ENCODE data around the gene SCMH1.
"Not testable (repeated sequence)": the region's sequence is repeated elsewhere in the genome, so short reads cannot be mapped to it uniquely, and the experiment has no call there.

Gene SCMH1

DNA sequence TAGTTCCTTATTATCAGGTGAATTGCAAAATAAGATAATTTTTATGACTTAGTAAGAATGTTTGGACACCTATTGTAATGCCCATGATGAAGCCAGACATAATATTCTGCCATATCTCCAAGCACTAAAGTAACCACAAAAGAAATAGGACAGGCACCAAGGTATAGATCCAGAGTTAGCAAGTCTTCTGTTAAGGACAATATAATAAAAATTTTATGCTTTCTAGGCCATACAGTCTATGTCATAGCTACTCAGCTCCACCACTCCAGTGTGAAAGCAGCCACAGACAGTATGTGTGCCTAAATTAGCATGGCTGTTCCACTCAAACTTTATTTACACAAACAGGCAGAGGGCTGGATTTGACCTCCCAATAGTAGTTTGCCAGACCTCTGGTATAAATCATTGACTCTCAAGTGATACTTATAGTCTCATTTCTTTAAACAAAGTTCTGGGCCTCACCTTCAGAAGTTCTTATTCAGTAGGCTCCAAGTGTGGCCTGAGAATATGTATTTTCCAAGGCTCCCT is 88.3 kb downstream of the SCMH1 start:
- DNase-seq (ENCODE audit: low read depth in 3 of 3) = no peak

DNA sequence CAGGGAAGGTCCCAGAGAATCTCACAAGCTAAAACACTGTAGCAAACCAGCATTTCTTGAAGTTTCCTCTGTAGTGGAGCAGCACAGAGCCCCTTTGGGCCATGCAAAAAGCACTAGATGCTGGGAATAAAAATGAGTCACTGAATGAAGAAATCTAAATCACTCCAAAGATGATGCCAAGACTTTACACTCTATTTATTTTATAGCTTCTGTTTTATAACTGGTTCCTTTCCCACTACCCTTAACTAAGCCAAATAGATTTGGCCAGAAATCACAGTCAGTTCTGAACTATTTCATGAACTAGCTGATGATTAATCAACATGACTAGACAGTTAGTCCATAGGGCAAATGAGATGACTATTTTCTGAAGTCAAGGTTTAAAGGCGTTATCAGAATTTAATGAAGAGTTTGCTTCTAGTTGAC is 89.5 kb downstream of the SCMH1 start:
- DNase-seq (ENCODE audit: low read depth in 3 of 3) = no peak

DNA sequence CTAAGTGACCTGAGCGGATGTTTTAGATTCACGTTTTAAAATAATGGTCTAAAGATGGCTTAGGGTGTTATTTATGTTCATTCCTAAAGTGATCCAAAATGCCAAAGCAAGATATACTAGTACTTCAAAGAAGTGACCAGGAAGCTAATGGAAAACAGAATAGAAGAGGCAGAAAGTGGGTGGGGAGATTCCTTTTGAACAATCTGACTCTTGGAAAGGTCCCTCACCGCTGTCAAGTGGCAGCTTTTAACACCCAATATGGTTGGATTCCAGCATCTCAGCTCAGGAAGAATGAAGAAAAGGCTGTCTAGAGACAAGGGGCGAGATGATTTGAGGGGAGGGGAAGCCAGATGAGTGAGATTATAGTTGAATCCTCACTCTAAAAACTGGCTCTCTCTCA is 90.3 kb downstream of the SCMH1 start:
- no peak for DNase-seq (ENCODE audit: low read depth in 3 of 3)

DNA sequence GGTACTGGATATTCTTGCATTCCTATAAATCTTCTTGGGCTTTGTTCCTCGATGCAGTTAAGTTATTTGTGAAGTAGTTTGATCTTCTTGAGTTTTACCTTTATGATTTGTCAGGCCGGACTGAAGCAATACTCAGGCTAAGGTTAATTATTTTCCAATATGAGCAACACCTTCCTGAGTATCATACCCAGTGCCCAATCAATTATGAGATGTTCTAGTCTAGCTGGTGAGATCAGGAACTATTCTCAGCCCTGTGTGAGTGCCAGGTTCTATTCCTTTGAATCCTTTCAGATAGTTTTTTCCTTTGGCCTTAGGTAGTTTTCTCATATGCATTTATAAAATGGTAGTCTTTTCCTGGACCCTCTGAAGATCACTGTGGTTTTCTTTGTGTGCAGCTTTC is 92.5 kb downstream of the SCMH1 start:
- DNase-seq (ENCODE audit: low read depth in 3 of 3) = no peak

DNA sequence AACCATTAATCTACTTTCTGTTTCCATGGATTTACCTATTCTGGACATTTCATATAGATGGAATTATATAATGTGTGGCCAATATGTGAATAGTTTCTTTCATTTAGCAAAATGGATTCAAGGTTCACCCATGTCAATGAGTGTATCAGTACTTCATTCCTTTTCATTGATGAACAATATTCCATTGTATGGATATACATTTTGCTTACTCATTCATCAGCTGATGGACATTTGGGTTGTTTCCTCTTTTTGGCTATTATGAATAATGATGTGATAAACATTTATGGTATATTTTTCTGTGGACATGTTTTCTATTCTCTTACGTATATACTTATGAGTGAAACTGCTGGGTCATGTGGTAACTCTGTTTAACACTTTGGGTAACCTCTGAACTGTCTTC is 97.8 kb downstream of the SCMH1 start:
- no peak for DNase-seq (ENCODE audit: low read depth in 3 of 3)

DNA sequence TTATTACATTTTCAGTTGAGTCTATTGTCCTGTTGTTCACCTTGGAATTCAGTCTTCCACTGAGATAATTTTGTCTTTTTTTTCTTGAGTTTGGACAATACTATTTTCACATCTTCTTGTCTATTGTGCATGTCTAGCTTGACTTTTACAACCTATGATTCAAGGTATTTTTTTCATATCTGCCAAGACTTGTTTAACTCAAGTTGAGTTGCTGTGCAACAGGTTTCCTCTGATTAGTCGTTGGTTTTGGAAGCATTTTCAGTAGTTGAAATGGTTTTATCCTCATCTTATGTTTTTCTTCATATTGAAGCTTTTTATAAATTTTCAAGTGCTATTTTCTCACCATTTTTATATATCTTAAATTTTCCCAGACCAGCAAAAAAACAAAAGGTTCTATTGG is 103.6 kb downstream of the SCMH1 start:
- no peak for DNase-seq (ENCODE audit: low read depth in 3 of 3)

DNA sequence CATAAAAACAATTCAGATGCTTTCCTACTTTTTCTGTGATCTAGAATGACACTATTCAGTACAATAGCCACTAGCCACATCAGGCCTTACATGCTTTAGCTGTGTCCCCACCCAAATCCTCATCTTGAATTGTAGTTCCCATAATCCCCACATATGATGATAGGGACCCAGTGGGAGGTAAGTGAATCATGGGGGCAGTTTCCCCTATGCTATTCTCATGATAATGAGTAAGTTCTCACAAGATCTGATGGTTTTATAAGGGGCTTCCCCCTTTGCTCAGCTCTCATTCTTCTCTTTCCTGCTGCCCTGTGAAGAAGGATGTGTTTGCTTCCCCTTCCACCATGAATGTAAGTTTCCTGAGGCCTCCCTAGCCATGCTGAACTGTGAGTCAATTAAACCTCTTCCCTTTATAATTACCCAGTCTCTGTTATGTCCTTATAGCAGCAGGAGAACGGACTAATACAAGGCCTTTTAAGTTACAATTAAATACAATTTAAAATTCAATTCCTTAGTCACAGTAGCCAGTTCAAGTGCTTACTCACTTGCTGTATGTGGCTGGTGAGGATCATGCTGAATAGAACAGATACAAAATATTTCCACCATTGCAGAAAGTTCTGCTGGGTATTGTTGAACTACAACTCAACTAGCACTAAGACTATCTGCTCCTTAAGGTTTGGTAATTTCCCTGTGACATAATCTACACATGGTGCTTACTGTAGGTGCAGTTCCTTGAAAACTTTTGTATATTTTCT is 106.7 kb downstream of the SCMH1 start:
- DNase-seq (ENCODE audit: low read depth in 3 of 3) = no peak

DNA sequence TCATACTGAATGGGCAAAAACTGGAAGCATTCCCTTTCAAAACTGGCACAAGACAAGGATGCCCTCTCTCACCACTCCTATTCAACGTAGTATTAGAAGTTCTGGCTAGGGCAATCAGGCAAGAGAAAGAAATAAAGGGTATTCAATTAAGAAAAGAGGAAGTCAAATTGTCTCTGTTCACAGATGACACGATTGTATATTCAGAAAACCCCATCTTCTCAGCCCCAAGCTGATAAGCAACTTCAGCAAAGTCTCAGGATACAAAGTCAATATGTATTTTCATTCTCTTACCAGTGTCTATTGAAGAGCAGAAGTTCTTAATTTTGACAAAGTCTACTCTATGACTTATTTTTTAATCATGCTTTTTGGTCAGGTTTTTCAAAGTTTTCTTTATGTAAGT is 107.8 kb downstream of the SCMH1 start:
- not testable (repeated sequence) for DNase-seq (ENCODE audit: low read depth in 3 of 3)

DNA sequence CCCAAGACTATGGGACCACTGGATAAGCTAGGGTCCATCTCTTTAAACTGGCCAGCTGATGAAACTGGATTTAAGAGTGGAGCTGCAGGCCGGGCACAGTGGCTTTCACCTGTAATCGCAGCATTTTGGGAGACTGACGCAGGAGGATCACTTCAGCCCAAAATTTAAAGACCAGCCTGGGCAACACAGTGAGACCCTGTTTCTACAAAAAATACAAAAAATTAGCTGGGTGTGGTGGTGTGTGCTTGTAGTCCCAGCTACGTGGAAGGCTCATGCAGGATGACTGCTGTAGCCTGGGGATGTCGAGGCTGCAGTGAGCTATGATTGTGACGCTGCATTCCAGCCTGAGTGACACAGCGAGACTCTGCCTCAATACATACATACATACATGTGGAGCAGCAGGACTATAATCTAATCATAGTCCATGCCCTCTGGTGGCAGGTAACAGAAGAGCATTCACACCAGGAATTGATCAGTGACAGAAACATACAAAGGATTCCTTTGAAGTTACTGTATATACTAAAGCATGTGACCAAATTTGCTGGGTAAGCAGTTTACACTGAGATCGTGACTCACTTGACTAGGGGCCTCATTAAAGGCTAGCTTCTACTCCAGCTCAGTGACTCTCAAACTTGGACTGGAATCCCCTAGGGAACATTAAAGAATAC is 119.1 kb downstream of the SCMH1 start:
- DNase-seq (ENCODE audit: low read depth in 3 of 3) = no peak

DNA sequence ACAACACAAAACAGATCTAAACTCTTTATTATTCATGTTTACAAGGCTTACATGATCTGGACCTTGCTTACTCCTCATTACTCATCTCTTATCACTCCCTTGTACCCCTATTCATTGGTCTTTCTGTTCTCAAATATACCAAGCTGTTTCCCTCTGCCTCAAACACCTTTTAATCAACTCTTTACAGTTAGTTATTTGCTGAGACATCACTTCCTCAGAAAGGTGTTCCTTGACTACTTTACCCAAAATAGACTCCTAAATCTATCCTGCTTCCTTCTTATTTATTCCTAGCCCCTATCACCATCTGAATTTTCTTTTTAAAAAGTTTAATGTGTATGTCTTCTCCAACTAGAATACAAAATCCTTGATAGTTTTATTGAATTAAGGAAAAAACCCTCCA is 120.0 kb downstream of the SCMH1 start:
- no peak for DNase-seq (ENCODE audit: low read depth in 3 of 3)

DNA sequence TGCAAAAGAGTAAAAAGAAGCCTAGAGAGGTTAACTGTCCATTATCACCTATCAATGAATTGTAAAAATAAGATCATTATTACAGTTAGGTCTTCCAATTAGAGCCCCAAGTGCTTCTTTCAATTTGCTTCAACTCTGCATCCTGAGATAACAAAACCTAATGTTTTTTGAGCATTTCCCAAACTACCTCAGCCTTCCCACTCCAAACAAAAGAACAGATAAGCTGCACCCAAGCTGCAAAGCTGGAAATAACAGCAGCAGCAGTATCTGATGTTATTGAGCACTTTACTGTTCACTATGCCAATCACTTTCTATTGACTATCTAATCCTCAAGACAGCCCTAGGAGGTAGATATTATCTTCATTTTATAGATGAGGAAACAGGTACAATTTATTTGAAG is 123.5 kb downstream of the SCMH1 start:
- no peak for DNase-seq (ENCODE audit: low read depth in 3 of 3)

DNA sequence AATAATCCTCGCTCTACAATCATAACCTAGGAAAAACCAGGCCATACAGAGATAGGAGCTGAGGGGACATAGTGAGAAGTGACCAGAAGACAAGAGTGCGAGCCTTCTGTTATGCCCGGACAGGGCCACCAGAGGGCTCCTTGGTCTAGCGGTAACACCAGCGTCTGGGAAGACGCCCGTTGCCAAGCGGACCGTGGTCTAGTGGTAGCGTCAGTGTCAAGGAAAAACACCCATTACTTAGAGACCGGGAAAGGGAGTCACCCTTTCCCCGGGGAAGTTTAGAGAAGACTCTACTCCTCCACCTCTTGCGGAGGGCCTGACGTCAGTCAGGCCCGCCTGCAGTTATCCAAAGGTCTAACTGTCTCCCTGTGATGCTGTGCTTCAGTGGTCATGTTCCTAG is 124.9 kb downstream of the SCMH1 start:
- not testable (repeated sequence) for DNase-seq (ENCODE audit: low read depth in 3 of 3)

DNA sequence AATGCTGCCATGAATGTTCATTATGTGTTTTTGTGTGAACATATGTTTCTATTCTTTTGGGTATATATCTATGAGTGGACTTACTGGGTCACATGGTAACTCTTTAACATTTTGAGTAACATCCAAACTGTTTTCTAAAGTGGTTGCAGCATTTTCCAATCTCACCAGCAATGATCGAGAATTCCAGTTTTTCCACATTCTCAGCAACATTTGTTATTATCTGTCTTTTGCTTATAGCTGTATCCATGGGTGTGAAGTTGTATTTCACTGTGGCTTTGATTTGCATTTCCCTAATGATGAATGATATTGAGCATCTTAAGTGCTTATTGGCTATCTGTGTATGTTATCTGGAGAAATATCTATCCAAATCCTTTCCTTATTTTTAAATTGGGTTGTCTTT is 131.4 kb downstream of the SCMH1 start:
- DNase-seq (ENCODE audit: low read depth in 3 of 3) = no peak

DNA sequence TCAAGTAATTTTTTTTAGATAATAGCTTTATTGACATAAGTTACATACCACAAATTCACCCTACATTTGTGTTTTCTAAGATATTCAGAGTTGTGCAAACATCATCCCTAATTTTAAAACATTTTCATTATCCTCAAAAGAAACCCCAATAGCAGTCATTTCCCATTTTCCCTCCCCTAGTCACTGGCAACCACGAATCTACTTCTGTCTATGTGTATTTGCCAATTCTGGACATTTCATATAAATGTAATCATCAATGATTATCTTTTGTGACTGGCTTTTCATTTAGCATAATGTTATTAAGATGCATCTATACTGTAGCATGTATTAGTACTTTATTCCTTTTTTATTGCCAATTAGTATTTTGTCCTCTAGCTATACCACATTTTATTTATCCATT is 131.8 kb downstream of the SCMH1 start:
- no peak for DNase-seq (ENCODE audit: low read depth in 3 of 3)

DNA sequence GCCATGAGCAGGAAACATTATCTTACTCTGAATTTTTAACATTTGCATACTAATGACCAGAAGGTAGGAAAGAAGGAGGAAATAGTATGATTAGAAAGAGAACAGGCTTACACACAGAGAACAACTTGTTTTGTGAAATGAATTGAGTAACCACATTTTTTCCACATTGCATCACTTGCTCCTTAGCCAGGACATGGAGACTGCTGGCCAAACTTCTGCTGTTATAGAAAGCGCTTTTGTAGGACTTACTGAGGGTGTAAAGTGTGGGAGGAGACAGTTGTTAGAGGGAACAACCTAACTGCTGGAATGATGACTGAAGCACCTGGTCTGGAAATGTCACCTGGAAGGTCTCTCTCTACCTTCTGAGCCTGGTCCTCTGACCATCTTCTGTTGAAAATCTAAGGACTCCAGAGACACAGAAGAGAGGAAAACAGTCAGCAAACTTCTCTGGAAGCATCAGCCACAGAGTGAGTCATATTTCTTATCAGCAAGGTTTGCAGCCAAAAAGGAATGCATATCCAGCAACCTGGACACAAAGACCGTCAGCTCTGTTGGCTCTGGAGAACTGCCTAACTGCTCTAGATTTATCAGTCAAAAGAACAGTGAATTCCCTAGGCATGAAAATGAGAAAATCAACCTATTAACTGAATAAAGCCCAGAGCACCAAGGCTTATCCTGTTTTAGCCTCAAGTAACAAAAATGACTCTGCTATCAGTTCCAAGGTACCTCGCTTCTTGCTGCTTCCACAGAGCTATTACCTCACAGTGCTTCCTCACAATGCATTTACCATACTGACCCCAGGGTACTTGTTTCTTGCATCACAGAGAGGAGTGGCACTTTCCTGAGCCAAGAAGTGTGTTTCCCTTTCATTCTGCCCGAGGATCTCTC is 132.6 kb downstream of the SCMH1 start:
- DNase-seq (ENCODE audit: low read depth in 3 of 3) = no peak

DNA sequence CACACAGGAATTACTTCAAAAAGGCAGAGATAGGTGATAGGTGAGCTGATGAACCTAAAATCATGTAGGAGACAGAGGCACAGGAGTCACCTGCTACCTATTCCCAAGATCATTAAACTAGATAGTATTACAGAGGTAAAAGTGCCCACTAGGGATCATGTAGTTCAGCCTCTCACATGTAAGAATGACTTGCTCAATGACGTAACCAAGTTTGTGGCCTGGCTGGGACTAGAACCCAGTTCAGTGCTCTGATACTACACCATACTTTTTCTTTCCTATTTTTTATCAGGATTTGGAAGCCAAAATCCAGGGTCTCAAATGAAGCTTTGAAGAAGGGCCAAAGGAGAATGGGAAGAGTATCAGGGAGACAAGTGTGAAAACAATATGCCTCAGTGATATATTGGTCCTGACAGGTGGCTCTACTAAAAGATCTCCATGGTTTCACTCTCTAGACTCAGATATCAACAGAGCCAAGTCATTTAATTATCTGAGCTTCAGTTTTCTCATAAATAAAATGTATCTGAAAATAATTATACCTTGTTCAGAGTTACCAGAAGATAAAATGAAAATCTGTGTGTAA is 133.3 kb downstream of the SCMH1 start:
- DNase-seq (ENCODE audit: low read depth in 3 of 3) = no peak

DNA sequence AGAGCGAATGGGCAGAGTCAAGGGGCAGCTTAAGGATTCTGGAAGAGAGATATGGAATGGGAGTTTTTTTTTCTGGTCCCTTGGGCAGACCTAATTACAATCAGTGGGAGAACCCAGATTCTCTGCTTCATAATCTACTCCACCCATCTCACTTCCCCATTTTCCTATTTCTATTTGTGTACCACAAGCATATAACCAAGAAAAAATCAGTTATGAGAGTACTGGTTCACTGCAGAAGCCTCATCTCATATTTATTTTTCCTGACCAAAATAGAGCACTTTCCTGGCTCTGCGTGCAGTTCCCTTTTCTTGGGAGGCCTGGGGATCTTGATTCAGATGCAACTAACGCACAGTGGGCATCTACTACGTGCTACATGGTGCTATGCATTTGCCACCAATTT is 138.3 kb downstream of the SCMH1 start:
- no peak for DNase-seq (ENCODE audit: low read depth in 3 of 3)

DNA sequence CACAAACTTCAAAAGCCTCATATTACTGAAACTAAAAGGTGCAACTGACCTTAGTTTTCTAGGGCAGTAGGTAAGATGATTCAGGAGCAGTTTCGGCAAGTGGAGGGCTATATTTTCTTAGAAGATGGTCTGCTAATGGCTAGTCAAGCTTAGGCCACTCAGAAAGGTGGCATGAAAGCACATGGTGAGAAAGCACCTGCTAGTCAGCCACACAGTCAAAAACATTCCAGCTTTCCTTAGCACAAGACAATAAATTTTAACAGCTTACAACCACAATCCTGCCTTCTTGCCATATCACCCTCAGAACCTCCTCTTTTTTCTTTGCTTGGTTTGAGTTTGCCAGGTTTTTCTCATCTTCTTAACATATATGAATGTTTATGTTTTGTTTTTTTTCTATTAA is 139.5 kb downstream of the SCMH1 start:
- no peak for DNase-seq (ENCODE audit: low read depth in 3 of 3)

DNA sequence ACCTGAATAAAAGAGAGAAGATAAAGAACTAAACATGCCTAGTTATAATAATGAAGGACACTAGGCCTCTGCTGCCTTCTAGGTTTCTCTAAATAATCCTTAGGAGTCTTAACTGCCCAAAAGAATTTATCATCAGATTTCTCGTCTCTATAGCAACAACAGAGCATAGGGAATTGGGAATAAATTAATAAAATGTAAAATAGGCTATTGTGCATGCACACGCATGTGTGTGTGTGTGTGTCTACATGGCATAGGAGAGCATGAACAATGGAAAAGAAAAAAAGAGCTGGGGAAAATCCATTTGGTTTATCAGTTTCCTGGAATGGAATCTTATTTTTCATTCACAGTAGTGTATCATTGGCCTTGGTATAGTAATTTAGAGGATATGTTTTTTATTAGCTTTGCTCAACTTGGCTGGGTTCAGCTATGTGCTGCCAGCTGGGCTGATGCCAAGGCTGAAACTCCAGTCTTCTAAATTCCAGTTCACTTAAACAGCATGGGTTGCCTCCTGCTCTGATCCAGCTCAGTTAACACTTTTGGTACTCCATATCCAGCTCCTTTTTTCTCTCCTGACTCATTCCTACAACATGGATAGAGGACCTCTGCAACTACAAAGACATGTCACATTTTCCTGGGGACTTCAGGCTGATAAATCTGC is 140.0 kb downstream of the SCMH1 start:
- DNase-seq (ENCODE audit: low read depth in 3 of 3) = no peak

DNA sequence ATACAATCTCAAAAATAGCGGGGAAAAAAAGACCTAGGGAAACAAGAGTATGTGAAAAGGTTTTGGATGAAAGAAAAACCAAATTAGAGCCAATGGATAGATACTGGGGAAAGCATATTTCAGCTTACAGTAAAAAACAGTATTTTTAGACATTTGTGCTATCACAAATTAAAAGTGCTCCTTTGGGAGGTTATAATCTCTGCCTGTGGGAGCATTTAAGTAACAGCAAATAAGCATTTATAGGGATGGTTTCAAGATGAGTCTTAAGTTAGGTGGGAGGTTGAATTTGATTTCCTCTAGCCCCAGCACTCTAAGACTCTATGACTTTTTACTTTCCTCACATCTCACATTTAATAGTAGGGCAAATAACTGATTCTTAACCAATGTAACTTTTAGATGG is 141.0 kb downstream of the SCMH1 start:
- DNase-seq (ENCODE audit: low read depth in 3 of 3) = no peak

DNA sequence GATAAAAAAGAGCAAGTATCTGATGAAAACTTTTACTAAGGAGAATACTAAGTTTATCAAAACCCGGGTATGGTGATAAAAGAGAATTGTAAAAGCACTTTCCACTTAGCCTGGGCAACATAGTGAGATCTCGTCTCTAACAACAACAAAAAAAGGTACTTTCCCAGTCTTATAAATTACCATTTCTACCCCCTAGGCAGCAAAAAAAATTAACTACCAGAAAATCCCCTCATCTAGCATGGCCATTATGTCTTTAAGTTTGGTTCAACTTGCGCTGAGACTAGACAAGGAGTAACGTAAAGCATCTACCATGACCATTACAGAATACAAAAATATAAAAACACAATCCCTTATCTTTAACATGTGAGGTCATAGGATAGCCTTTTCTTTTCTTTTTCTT is 141.9 kb downstream of the SCMH1 start:
- DNase-seq (ENCODE audit: low read depth in 3 of 3) = no peak
